DND-41 (cell line): ENCODE data around the gene PITX1.

Experiments
- CTCF ChIP-seq: IDR thresholded peaks from 2 replicates; pipeline ENCODE4 v1.5.1; 2012; ENCODE audit warnings: borderline replicate concordance, low read length, moderate library complexity, mild to moderate bottlenecking; ENCODE audit not compliant: poor library complexity, severe bottlenecking; ENCODE audit errors: extremely low read depth
- EZH2 ChIP-seq: IDR thresholded peaks from 3 replicates; pipeline ENCODE4 v1.6.1; 2012; ENCODE audit warnings: borderline replicate concordance, low read depth, mild to moderate bottlenecking, moderate library complexity, low read length, inconsistent platforms; ENCODE audit not compliant: severe bottlenecking

- TF ChIP-seq CTCF (no peak), EZH2 (no peak)
Measured at GRCh38 chr5:134995850-134996402, 38.1 kb downstream of the PITX1 start.
